HepG2 (cell line): Measurements from ENCODE around the gene TVP23A.

Source experiments
- CTCF ChIP-seq: sonication (generic); formaldehyde crosslinking; IDR thresholded peaks from 2 replicates; pipeline ENCODE4 v1.5.0; 2020; ENCODE audit warnings: mild to moderate bottlenecking, missing genetic modification reagents, moderate library complexity
- HOMEZ ChIP-seq: IDR thresholded peaks from 2 replicates; pipeline ENCODE4 v1.6.1; 2016; ENCODE audit warnings: low read depth
- JUN ChIP-seq: sonication (generic); formaldehyde crosslinking; IDR thresholded peaks from 2 replicates; pipeline ENCODE4 v1.4.0; 2020; ENCODE audit warnings: mild to moderate bottlenecking, missing genetic modification reagents
- MAFK ChIP-seq, 2 experiments: IDR thresholded peaks in 1 of 2; conservative IDR thresholded peaks in 1 of 2; 2 replicates each; pipeline ENCODE4 v1.6.1; 2011; ENCODE audit warnings: improper control_type of control experiment in 2 of 2, low read length in 2 of 2

- TF ChIP-seq JUN (CRISPR knock-in tag) (no peak), MAFK (conservative IDR thresholded peaks at IDR 0.05 in 1 of 2, IDR thresholded peaks at IDR 0.05 in 1 of 2; ENCODE audit: low read length in 2 of 2) (no peak), CTCF (CRISPR knock-in tag) (no peak), HOMEZ (CRISPR knock-in tag) (no peak)
Measured at GRCh38 chr16:10834130-10834529, 15.5 kb upstream of the TVP23A start.
